Amniotic epithelial cell (primary cell): ENCODE measurements around the gene NHERF2.

Experiments
- DNase-seq: peaks from one replicate; pipeline ENCODE4 v3.0.0-alpha.2; 2010; ENCODE audit warnings: low read depth

Gene NHERF2

GRCh38 chr16:2026461-2027023 lies at the start of gene NHERF2:
NHERF2 (plus strand) TSS chr16:2026902; CDS start chr16:2027006, 104 bp downstream.
- DNase-seq: no peak

GRCh38 chr16:1976951-1977874 lies 49.5 kb upstream of the NHERF2 start:
- DNase-seq: no peak

GRCh38 chr16:1977875-1978268 lies 48.8 kb upstream of the NHERF2 start:
- no peak for DNase-seq

GRCh38 chr16:1978476-1979120 lies 48.1 kb upstream of the NHERF2 start:
- no peak for DNase-seq

- peak; percentile 16 for DNase-seq
These were observed 47.3 kb upstream of the NHERF2 start for GRCh38 chr16:1979271-1980029.

GRCh38 chr16:1980030-1980769 lies 46.5 kb upstream of the NHERF2 start:
- no peak for DNase-seq

- DNase-seq: no peak
These were observed 46.0 kb upstream of the NHERF2 start for GRCh38 chr16:1980770-1981087.

GRCh38 chr16:1981398-1981836 lies 45.3 kb upstream of the NHERF2 start, which contains the start of gene NOXO1:
NOXO1 (minus strand) TSS chr16:1981469; CDS start chr16:1981179, 290 bp downstream.
- DNase-seq: no peak

GRCh38 chr16:1982013-1982433 lies 44.7 kb upstream of the NHERF2 start:
- DNase-seq: no peak

- DNase-seq: peak; percentile 8
These were observed 43.6 kb upstream of the NHERF2 start for GRCh38 chr16:1982991-1983543.

- DNase-seq: peak; percentile 89
These were observed 43.0 kb upstream of the NHERF2 start, which contains the start of gene GFER for GRCh38 chr16:1983544-1984346. GFER (plus strand) TSS chr16:1984193; CDS start chr16:1984219, 26 bp downstream.

- DNase-seq: peak; percentile 15
These were observed 42.1 kb upstream of the NHERF2 start for GRCh38 chr16:1984347-1985225.

- no peak for DNase-seq
These were observed 41.1 kb upstream of the NHERF2 start for GRCh38 chr16:1985466-1986150.

- DNase-seq: no peak
These were observed 39.5 kb upstream of the NHERF2 start for GRCh38 chr16:1987198-1987597.

- DNase-seq: no peak
These were observed 37.2 kb upstream of the NHERF2 start, which contains the start of gene SYNGR3 for GRCh38 chr16:1989209-1990100. SYNGR3 (plus strand) TSS chr16:1989970; CDS start chr16:1990103, 133 bp downstream.

GRCh38 chr16:1990101-1990350 lies 36.7 kb upstream of the NHERF2 start:
- no peak for DNase-seq

GRCh38 chr16:1990351-1991134 lies 36.2 kb upstream of the NHERF2 start:
- no peak for DNase-seq
